Sigmoid colon (tissue), 7 donors: ENCODE results near the gene KLHL17. TPM values are rescaled to one million over a fixed set of nuclear protein-coding genes. Genes with fewer than 3 reads are reported as not detected.

Experiments used
- DNase-seq: peaks from one replicate; pipeline ENCODE4 v3.0.0-alpha.2; 2019
- H3K27ac ChIP-seq, 4 donors: fragments of 200-600 bp; sonication (generic); one replicate each; pipeline ENCODE4 v1.5.1; 2016 to 2019; ENCODE audit warnings: mild to moderate bottlenecking in 1 of 4
- H3K27me3 ChIP-seq, 3 donors: fragments of 200-600 bp; sonication (generic); one replicate each; pipeline ENCODE4 v1.5.1; 2019; ENCODE audit warnings: mild to moderate bottlenecking in 1 of 3
- H3K36me3 ChIP-seq, 4 donors: fragments of 200-600 bp; sonication (generic); one replicate each; pipeline ENCODE4 v1.5.1; 2016 to 2019
- H3K4me1 ChIP-seq, 4 donors: fragments of 200-600 bp; sonication (generic); one replicate each; pipeline ENCODE4 v1.5.1; 2017 to 2019
- H3K4me3 ChIP-seq, 4 donors: fragments of 200-600 bp; sonication (generic); one replicate each; pipeline ENCODE4 v1.5.1; 2017 to 2019; ENCODE audit warnings: mild to moderate bottlenecking in 2 of 4, moderate library complexity in 1 of 4
- H3K9me3 ChIP-seq, 4 donors: fragments of 200-600 bp in 3 of 4; sonication (generic) in 3 of 4; one replicate each; pipeline versions ENCODE4 v1.5.1 to v1.6.1; 2013 to 2019
- CTCF ChIP-seq, 4 experiments: fragments of 450-650 bp in 3 of 4; fragments of 200-600 bp in 1 of 4; IDR thresholded peaks; one replicate each; pipeline ENCODE4 v1.5.1; 2016 to 2019; ENCODE audit warnings: antibody characterized with exemption in 4 of 4, mild to moderate bottlenecking in 3 of 4, moderate library complexity in 2 of 4
- EP300 ChIP-seq, 4 donors: sonication (generic); formaldehyde crosslinking; IDR thresholded peaks; one replicate each; pipeline ENCODE4 v1.6.1; 2017; ENCODE audit warnings: antibody characterized with exemption in 4 of 4
- POLR2A ChIP-seq, 2 donors: fragments of 450-650 bp; IDR thresholded peaks; one replicate each; pipeline ENCODE4 v1.6.1; 2016; ENCODE audit warnings: antibody characterized with exemption in 2 of 2, mild to moderate bottlenecking in 2 of 2, moderate library complexity in 2 of 2
- POLR2AphosphoS5 ChIP-seq, 4 donors: sonication (generic); formaldehyde crosslinking; IDR thresholded peaks; one replicate each; pipeline ENCODE4 v1.6.1; 2017; ENCODE audit warnings: antibody characterized with exemption in 4 of 4
- WGBS, 2 donors: extraction: QIAGEN DNeasy Blood & Tissue Kit; methylation state at CpG; one replicate each; pipeline ENCODE4 v1.1.7; 2013; 5-methylcytosine and 5-hydroxymethylcytosine counted together
- intact Hi-C: fragments of 100-400 bp; cut with DNase I; formaldehyde crosslinking; loops from one replicate; pipeline ENCODE4 v1.15.1; 2023
- polyA plus RNA-seq, 3 donors: library from polyadenylated mRNA; stranded (reverse); fragments of 200-250 nt; gene quantifications; one replicate each; pipeline ENCODE4 v1.2.3, GENCODE V29; 2013
- total RNA-seq, 4 donors: library from RNA; depleted of rRNA; stranded (reverse); fragments of >200 nt; gene quantifications; one replicate each; pipeline ENCODE4 v1.1.0, GENCODE V29; 2016
- donor health status: healthy with polysubstance abuse.
- donor health status: Bipolar disorder and iron deficiency.
- donor health status: healthy.

The KLHL17 gene
- total and polyA plus RNA-seq, 7 donors: 0.69 to 10.8 (median 4.9) TPM

GRCh38 chr1:1003618-1004419, 43.4 kb downstream of the KLHL17 start:
- WGBS, 2 donors: 83 to 86% methylated on average over 22 of the region's 22 CpGs
- intact Hi-C loops: no loop called here
- H3K36me3 ChIP-seq: no peaks in the 10 kb centered on the region
- TF ChIP-seq POLR2A (IDR thresholded peaks at IDR 0.05) (no peak), CTCF (IDR thresholded peaks at IDR 0.05) (no peak), POLR2AphosphoS5 (IDR thresholded peaks at IDR 0.05) (no peak), EP300 (IDR thresholded peaks at IDR 0.05) (no peak)
- no peak overlapping the region for H3K27ac ChIP-seq
- no peak for DNase-seq
- H3K27me3 ChIP-seq: peaks cover 0 to 7% (median 5%) of the 10 kb centered on the region in 3 donors
- H3K9me3 ChIP-seq: no peaks in the 10 kb centered on the region
- H3K4me1 ChIP-seq: peaks cover 0 to 43% (median 38%) of the 10 kb centered on the region in 4 donors
- no peak overlapping the region for H3K4me3 ChIP-seq

GRCh38 chr1:1004420-1004779, 44.0 kb downstream of the KLHL17 start:
- H3K4me1 ChIP-seq: peaks cover 0 to 39% (median 32%) of the 10 kb centered on the region in 4 donors
- no peaks in the 10 kb centered on the region for H3K9me3 ChIP-seq
- no peak overlapping the region for H3K27ac ChIP-seq
- H3K36me3 ChIP-seq: no peaks in the 10 kb centered on the region
- TF ChIP-seq EP300 (IDR thresholded peaks at IDR 0.05) (no peak), CTCF (IDR thresholded peaks at IDR 0.05) (no peak), POLR2AphosphoS5 (IDR thresholded peaks at IDR 0.05) (no peak), POLR2A (IDR thresholded peaks at IDR 0.05) (no peak)
- intact Hi-C loops: no loop called here
- no peak for DNase-seq
- H3K4me3 ChIP-seq: no peak overlapping the region
- peaks cover 0 to 3% (median 1%) of the 10 kb centered on the region in 3 donors for H3K27me3 ChIP-seq
- WGBS, 2 donors: 54 to 61% methylated on average over 7 of the region's 7 CpGs

GRCh38 chr1:1004780-1005697, 44.7 kb downstream of the KLHL17 start:
- WGBS, 2 donors: 16 to 19% methylated on average over 21 of the region's 21 CpGs
- no peak for TF ChIP-seq CTCF (IDR thresholded peaks at IDR 0.05)
- no peak for TF ChIP-seq EP300 (IDR thresholded peaks at IDR 0.05)
- TF ChIP-seq POLR2AphosphoS5 (IDR thresholded peaks at IDR 0.05): no peak
- TF ChIP-seq POLR2A (IDR thresholded peaks at IDR 0.05): no peak
- no peak overlapping the region for H3K4me3 ChIP-seq
- peaks cover 0 to 36% (median 27%) of the 10 kb centered on the region in 4 donors for H3K4me1 ChIP-seq
- H3K27ac ChIP-seq: peak overlapping the region in 2 of 4 donors; percentile 40 to 47
- no peaks in the 10 kb centered on the region for H3K36me3 ChIP-seq
- H3K27me3 ChIP-seq: no peaks in the 10 kb centered on the region
- intact Hi-C loops: no loop called here
- H3K9me3 ChIP-seq: no peaks in the 10 kb centered on the region
- peak; percentile 79 for DNase-seq

GRCh38 chr1:1005774-1006304, 45.5 kb downstream of the KLHL17 start:
- H3K4me1 ChIP-seq: peaks cover 0 to 31% (median 24%) of the 10 kb centered on the region in 4 donors
- H3K27ac ChIP-seq: peak overlapping the region in 2 of 4 donors; percentile 40 to 47
- intact Hi-C loops: no loop called here
- no peak overlapping the region for H3K4me3 ChIP-seq
- TF ChIP-seq EP300 (IDR thresholded peaks at IDR 0.05): no peak
- no peak for TF ChIP-seq CTCF (IDR thresholded peaks at IDR 0.05)
- no peak for TF ChIP-seq POLR2A (IDR thresholded peaks at IDR 0.05)
- no peak for TF ChIP-seq POLR2AphosphoS5 (IDR thresholded peaks at IDR 0.05)
- H3K9me3 ChIP-seq: no peaks in the 10 kb centered on the region
- no peaks in the 10 kb centered on the region for H3K36me3 ChIP-seq
- H3K27me3 ChIP-seq: no peaks in the 10 kb centered on the region
- no peak for DNase-seq
- WGBS, 2 donors: 65 to 73% methylated on average over 23 of the region's 23 CpGs
